Occipital lobe (tissue), 2 donors: ENCODE results near the gene MLLT3. TPM values are rescaled to one million over a fixed set of nuclear protein-coding genes. Genes with fewer than 3 reads are reported as not detected.
"Not testable (repeated sequence)": the region's sequence is repeated elsewhere in the genome, so short reads cannot be mapped to it uniquely, and the experiment has no call there.

Source experiments
- DNase-seq: peaks from one replicate; lab custom pipeline; 2025; lab: John Stamatoyannopoulos, UW
- total RNA-seq: library from RNA; depleted of rRNA; stranded (reverse); fragments of >200 nt; gene quantifications from one replicate; pipeline ENCODE4 v1.2.3, GENCODE V29; 2014

The MLLT3 gene
- total RNA-seq, 1 donor from 2014 or later: 152 TPM

DNA sequence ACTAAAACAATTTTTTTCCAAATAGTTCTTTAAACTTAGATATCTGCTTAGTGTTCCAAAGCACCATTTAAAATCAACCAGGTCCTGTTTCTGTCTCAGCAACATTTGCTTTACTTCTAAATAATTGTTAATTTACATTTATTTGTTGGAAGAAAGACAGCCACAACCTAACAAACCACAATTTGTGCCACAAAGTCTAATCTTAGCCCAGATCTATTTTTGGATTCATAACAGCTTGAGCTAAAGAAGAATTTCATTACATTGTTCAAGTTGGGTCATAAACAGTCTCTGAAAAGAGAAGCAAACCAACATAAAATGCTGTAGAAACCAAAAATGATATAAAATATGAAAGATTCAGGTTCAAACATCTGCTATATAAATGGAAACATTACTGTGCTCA, 24.4 kb downstream of the MLLT3 start:
- no peak for DNase-seq

GRCh38 chr9:20594608-20595007, 27.7 kb downstream of the MLLT3 start:
- no peak for DNase-seq

DNA sequence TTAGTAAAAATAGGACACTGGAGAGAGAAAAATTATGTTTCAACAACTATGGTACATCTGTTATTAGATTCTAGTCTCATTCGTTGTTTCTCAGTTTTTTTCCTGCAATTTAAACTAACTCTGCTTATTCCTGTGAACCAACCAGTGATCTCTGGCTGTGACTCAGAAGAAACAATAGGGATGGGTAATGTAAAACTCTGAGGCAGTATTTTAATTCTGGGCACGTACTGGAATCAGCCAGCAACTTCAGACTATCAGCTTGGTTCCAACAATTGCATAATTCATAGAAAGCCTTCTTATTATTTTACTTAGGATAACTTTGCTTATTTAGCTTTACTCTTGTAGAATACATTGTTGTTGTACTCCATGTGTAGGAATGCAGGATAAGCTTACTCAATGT, 28.8 kb downstream of the MLLT3 start:
- no peak for DNase-seq

- no peak for DNase-seq
Observed at GRCh38 chr9:20593105-20593504, 29.2 kb downstream of the MLLT3 start.

DNA sequence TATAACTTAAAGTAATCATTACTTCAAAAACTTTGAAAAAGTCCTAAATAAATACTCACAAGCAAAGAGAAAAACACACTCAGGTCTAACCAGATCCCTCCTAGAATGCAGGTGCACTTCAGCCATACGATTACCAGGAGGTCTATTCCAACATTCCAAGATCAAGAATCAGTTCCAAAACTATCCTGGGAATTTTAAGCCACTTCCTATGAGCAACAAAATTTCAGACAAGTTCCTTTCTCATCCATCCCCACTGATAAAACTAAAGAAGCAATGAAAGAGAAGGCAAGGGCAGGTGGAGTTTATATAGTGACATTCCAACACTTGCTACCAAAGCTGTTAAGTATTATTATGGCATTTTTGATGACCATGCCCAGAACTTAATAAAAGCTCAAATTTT, 29.6 kb downstream of the MLLT3 start:
- no peak for DNase-seq

- no peak for DNase-seq
Observed at GRCh38 chr9:20591223-20591622, 31.1 kb downstream of the MLLT3 start.

- DNase-seq: no peak
Observed at GRCh38 chr9:20584968-20585643, 37.2 kb downstream of the MLLT3 start.

DNA sequence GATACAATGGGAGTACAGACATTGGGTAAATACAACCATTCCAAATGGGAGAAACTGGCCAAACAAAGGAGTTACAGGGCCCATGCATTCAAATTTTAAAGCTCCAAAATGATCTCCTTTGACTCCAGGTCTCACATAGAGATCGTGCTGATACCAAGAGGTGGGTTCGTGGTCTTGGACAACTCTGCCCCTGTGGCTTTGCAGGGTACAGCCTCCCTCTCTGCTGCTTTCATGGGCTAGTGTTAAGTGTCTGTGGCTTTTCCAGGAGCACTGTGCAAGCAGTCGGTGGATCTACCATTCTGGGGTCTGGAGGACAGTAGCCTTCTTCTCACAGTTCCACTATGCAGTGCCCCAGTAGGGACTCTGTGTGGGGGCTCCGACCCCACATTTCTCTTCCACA, 39.2 kb downstream of the MLLT3 start:
- not testable (repeated sequence) for DNase-seq

DNA sequence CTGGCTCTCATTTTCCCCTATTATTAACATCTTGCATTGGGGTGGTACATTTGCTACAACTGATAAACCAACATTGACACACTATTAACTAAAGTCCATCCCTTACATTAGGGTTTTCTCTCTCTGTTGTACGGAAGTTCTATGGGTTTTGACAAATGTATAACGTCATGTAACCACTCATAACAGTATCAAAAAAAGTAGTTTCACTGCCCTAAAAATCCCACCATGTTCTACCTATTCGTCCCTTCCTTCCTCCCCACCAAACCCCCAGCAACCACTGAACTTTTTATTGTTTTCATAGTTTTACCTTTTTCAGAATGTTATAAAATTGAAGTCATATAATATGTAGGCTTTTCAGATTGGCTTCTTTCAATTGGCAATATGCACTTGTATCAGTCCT, 40.1 kb downstream of the MLLT3 start:
- no peak for DNase-seq

GRCh38 chr9:20580673-20581072, 41.6 kb downstream of the MLLT3 start:
- no peak for DNase-seq

DNA sequence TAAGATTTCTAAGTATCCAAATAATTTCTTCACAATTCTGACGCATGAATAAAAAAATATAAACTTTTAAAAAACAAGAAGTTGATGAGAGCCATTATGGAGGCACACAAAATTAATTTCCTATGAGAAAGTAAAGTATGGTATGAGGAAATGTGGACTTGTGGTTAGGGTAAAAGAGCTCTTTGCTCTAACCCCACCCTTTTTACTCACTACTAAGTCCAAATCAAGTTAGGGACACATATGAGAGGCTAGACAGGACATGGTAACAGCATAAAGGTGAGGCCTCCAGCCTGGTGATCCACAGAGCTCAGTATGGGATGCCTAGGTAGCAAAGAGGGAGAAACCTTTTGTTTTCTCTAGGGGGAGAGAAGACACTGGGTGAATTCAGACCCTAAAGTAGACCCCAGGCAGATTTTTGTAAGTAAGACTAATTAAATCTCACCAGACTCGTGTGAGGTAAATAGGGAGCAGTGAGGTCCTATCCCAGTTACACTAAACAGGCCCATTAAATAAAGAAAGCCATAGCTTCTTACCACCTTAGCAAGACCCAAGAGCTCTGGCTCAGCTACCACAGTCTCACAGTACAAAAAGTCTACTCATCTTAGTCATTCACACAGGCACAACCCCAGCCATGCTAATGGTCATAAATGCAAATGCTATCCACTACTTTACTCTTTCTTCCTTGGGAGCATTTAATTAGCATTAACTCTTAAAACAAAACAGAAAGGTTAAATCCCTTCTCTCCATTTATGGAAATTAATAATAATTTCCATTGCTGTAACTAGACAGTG, 42.6 kb downstream of the MLLT3 start:
- DNase-seq: no peak

DNA sequence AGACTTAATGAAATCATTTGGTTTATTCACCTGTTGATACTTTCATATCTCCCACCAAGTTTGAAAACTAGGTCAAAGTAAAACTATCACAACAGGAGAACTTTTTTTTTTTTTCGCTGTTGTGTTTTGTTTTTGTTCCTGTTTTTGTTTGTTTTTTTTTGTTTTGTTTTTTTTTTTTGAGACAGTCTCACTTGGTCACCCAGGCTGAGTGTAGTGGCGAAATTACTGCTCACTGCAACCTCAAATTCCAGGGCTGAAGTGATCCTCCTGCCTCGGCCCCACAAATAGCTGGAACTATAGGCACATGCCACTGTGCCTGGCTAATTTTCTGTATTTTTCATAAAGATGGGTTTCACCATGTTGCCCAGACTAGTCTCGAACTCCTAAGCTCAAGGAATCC, 49.3 kb downstream of the MLLT3 start:
- DNase-seq: no peak

- no peak for DNase-seq
Observed at GRCh38 chr9:20570756-20571155, 51.5 kb downstream of the MLLT3 start.

DNA sequence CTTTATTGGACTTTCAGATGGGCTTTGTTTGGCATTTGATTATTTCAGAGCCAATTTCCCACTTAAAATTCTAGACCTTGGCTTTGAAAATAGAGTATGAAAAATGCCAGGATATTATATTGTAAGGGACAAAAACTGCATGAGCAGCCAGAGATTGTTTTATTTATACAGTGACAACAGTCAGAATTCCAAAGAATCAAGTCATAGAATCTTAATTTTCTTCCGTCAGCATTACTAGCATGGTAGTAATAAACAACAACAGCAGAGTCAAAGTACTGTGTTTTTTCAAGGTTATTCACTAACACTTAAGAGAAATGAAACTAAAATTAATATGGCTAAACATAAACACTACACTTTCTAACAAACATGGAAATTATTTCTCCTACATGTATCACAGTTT, 52.2 kb downstream of the MLLT3 start:
- DNase-seq: no peak

DNA sequence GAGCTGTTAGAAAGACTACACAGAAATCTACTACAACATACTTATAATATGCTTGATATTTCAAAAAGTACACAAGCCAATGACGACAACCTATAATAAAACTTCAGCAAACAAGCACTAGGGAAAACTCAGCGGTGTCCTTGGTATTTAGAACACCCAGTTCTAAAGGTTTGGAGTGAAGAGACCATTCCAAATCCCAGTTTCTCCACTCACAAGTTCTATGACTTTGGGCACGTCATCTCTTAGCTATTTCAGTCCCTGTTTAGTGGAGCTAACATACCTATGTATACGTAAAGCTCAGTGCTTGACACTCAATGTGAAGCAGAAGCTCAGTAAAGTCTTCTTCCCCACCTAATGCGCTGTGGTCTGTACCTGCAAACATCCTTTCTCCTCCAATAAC, 52.8 kb downstream of the MLLT3 start:
- DNase-seq: no peak

DNA sequence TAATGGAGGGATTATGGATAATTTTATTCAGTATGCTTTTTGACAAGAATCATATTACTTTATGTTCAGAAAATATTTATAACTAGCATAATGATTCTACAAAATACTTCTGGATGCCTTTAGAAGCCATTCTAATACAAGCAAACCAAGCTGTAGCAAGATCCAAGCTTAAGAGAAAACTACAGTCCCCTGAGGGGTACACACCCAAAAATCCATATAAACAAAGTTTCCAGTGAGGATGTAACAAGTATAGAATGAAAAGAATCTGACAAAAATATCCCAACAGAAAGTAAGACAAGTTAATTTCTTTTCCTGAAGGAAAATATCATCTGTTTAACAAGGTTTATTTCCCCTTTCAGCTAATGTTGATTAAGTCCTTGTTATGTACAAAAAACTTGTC, 53.9 kb downstream of the MLLT3 start:
- no peak for DNase-seq

- DNase-seq: no peak
Observed at GRCh38 chr9:20566401-20566800, 55.9 kb downstream of the MLLT3 start.

DNA sequence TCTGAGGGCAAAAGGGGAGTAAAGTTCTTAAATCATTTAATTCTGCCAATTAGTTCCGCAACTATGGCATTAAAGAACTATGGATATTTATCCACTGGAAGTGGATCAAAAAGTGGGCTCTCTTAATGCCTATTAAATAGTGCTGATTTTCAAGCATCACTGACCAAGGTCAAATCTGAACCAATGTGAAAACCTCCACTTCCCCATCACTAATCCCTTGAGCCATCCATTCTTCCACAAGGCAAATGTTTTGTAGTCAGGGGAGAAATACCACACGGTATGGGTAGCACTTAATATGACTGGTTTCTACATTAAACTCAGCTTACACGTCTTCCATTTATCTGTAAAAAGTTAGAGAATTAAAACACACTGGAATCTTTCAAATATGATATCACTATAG, 57.6 kb downstream of the MLLT3 start:
- DNase-seq: no peak

DNA sequence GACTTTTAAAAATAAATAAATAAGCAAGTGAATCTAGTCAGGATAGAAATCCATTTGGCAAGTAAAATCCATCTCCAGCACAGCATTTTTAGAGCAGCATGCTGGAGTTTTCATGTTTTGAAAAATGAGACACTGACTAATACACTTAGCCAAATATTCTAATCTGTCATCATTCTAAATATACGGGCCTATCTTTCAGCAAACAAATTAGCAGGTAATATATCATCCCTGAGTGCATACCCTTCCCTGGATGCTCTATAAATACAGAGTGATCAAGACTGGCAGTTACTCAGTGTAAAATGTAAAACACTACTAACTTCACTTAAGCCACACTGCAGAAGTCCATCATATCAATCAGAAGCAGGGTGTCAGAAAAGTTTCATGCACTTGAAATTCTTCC, 58.4 kb downstream of the MLLT3 start:
- no peak for DNase-seq

DNA sequence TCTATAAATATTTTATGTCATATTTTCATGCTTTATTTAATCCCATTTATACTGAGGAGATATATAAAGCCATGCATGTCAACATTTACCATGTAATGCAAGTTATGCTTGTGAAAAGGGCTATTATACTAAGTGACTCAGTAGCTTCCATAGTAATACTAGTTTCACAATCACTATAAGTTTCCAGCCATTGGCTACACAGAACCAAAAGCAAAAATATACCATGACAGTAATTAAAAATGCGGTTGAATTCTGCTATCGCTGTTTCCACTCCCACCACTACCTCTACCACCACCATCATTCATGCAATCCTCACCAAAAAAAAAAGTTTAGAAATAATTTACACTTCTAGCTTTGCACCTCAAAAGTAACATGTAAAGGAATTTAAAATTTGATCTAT, 60.2 kb downstream of the MLLT3 start:
- DNase-seq: no peak

- DNase-seq: no peak
Observed at GRCh38 chr9:20561531-20561930, 60.8 kb downstream of the MLLT3 start.

DNA sequence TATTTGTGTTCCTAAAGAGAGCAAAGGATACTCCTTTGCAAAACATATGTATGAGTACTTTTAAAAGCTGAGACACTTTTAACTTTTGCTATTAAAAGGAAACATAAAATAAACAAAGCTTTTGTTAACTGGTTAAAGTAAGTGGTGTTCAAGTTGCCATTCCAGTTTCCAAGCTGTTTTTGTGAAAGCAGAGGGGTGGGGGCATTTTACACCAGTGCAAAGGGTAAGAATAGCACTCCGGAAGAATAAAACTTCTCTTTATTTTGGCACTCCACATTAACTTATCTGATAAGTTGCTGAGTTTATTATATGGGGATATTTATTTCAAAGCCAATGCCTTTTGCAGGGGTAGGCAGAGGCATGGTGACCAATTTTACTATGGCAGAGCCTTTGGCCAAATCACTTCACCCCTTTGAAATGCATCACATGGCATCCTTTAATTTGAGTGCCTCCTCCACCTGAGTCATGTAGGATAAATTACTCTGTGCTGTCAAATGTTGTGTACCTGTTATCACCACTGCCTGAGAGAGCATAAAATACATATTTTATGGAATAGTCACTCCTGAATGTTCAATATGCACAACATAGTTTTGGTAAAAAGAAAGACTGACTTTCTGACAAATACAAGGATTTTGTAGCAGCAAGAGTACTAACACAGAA, 62.9 kb downstream of the MLLT3 start:
- DNase-seq: no peak

- no peak for DNase-seq
Observed at GRCh38 chr9:20558566-20559016, 63.7 kb downstream of the MLLT3 start.
